T follicular helper cell (primary cell): ENCODE measurements around the gene IL20.

ENCODE experiments used
- DNase-seq: peaks from one replicate; pipeline ENCODE4 v3.0.0-alpha.2; 2020; ENCODE audit warnings: low read depth
- total RNA-seq, 2 experiments: gene quantifications; one replicate each; lab custom pipeline; 2026; lab: John Stamatoyannopoulos, UW

The IL20 gene
- total RNA-seq, result 0 to 0.09 reads per million in 2 experiments

GRCh38 chr1:206864939-206865671, at the start of gene IL20:
Gene IL20, plus strand, starts transcription at chr1:206865623. Its CDS starts 230 bp downstream, at chr1:206865853.
- DNase-seq, result peak; percentile 79

GRCh38 chr1:206816390-206817287, 48.8 kb upstream of the IL20 start:
- no peak for DNase-seq

- no peak for DNase-seq
Measured at GRCh38 chr1:206821493-206821892, 43.9 kb upstream of the IL20 start.

GRCh38 chr1:206823727-206824126, 41.7 kb upstream of the IL20 start:
- DNase-seq, result no peak

GRCh38 chr1:206824331-206824730, 41.1 kb upstream of the IL20 start:
- DNase-seq, result no peak

- DNase-seq, result no peak
Measured at GRCh38 chr1:206826394-206826793, 39.0 kb upstream of the IL20 start.

- DNase-seq, result no peak
Measured at GRCh38 chr1:206828061-206828460, 37.4 kb upstream of the IL20 start.

- DNase-seq, result no peak
Measured at GRCh38 chr1:206828765-206829164, 36.7 kb upstream of the IL20 start.

GRCh38 chr1:206829282-206829681, 36.1 kb upstream of the IL20 start:
- no peak for DNase-seq

GRCh38 chr1:206829875-206830274, 35.5 kb upstream of the IL20 start:
- DNase-seq, result no peak

- no peak for DNase-seq
Measured at GRCh38 chr1:206831650-206832049, 33.8 kb upstream of the IL20 start.

GRCh38 chr1:206832352-206832880, 33.0 kb upstream of the IL20 start:
- no peak for DNase-seq

GRCh38 chr1:206833106-206833680, 32.2 kb upstream of the IL20 start:
- DNase-seq, result no peak

- DNase-seq, result no peak
Measured at GRCh38 chr1:206833801-206834200, 31.6 kb upstream of the IL20 start.

GRCh38 chr1:206834217-206834616, 31.2 kb upstream of the IL20 start:
- DNase-seq, result no peak

- no peak for DNase-seq
Measured at GRCh38 chr1:206834711-206835110, 30.7 kb upstream of the IL20 start.

- no peak for DNase-seq
Measured at GRCh38 chr1:206835186-206835585, 30.2 kb upstream of the IL20 start.

GRCh38 chr1:206836111-206836510, 29.3 kb upstream of the IL20 start:
- DNase-seq, result no peak

GRCh38 chr1:206839006-206839560, 26.3 kb upstream of the IL20 start:
- no peak for DNase-seq

GRCh38 chr1:206839857-206840256, 25.6 kb upstream of the IL20 start:
- DNase-seq, result no peak

GRCh38 chr1:206841609-206842323, 23.7 kb upstream of the IL20 start:
- DNase-seq, result no peak
